Nephron progenitor cell (in vitro differentiated cells): ENCODE measurements around the gene PPP1R9A.

ENCODE experiments used
- DNase-seq: peaks from one replicate; pipeline ENCODE4 v3.0.0; 2021
- H3K27ac Mint-ChIP-seq: 2 replicates; pipeline ENCODE4 v1.8.0; 2021; ENCODE audit warnings: mild to moderate bottlenecking, moderate library complexity, mixed read lengths
- H3K27me3 Mint-ChIP-seq: 2 replicates; pipeline ENCODE4 v1.8.0; 2021; ENCODE audit warnings: mild to moderate bottlenecking, low read depth, mixed read lengths; ENCODE audit not compliant: poor library complexity
- H3K36me3 Mint-ChIP-seq: 2 replicates; pipeline ENCODE4 v1.8.0; 2021; ENCODE audit warnings: low read depth, mixed read lengths
- H3K4me1 Mint-ChIP-seq: 2 replicates; pipeline ENCODE4 v1.8.0; 2021; ENCODE audit warnings: mixed read lengths
- H3K4me3 Mint-ChIP-seq: 2 replicates; pipeline ENCODE4 v1.8.0; 2021; ENCODE audit warnings: mild to moderate bottlenecking, moderate library complexity, mixed read lengths
- H3K9me3 Mint-ChIP-seq: 2 replicates; pipeline ENCODE4 v1.8.0; 2021; ENCODE audit warnings: mild to moderate bottlenecking, moderate library complexity, mixed read lengths
- CTCF ChIP-seq: fragments of 200-600 bp; sonication (generic); IDR thresholded peaks from 2 replicates; pipeline ENCODE4 v1.5.0; 2021; ENCODE audit warnings: antibody characterized with exemption

The PPP1R9A gene

GRCh38 chr7:94912085-94912484 is 4.7 kb downstream of the PPP1R9A start:
- DNase-seq, result no peak
- H3K4me1 Mint-ChIP-seq, result peaks cover 68% of the 10 kb centered on the region

GRCh38 chr7:94913391-94913790 is 6.0 kb downstream of the PPP1R9A start:
- Mint-ChIP-seq H3K36me3 (peaks cover 37% of the 10 kb centered on the region), H3K27me3 (no peaks in the 10 kb centered on the region), H3K27ac (no peak overlapping the region), H3K4me1 (peaks cover 66% of the 10 kb centered on the region), H3K9me3 (no peaks in the 10 kb centered on the region), H3K4me3 (peak overlapping the region; percentile 18)
- no peak for TF ChIP-seq CTCF
- no peak for DNase-seq

More at GRCh38 chr7:94912085-94912484, 4.7 kb downstream of the PPP1R9A start:
- no peak overlapping the region for H3K27ac Mint-ChIP-seq
- no peaks in the 10 kb centered on the region for H3K9me3 Mint-ChIP-seq
- H3K36me3 Mint-ChIP-seq, result peaks cover 33% of the 10 kb centered on the region
- H3K27me3 Mint-ChIP-seq, result no peaks in the 10 kb centered on the region
- H3K4me3 Mint-ChIP-seq, result peak overlapping the region; percentile 66
- no peak for TF ChIP-seq CTCF

GRCh38 chr7:94921911-94922310 is 14.5 kb downstream of the PPP1R9A start:
- TF ChIP-seq CTCF, result no peak
- H3K9me3 Mint-ChIP-seq, result peaks cover 5% of the 10 kb centered on the region
- no peak overlapping the region for H3K27ac Mint-ChIP-seq
- H3K36me3 Mint-ChIP-seq, result peaks cover 24% of the 10 kb centered on the region
- no peak overlapping the region for H3K4me3 Mint-ChIP-seq
- peaks cover 5% of the 10 kb centered on the region for H3K4me1 Mint-ChIP-seq
- DNase-seq, result no peak
- no peaks in the 10 kb centered on the region for H3K27me3 Mint-ChIP-seq

GRCh38 chr7:94922457-94922856 is 15.1 kb downstream of the PPP1R9A start:
- Mint-ChIP-seq H3K4me3 (no peak overlapping the region), H3K9me3 (peaks cover 5% of the 10 kb centered on the region), H3K36me3 (peaks cover 24% of the 10 kb centered on the region), H3K27me3 (no peaks in the 10 kb centered on the region), H3K4me1 (peaks cover 5% of the 10 kb centered on the region), H3K27ac (no peak overlapping the region)
- DNase-seq, result no peak
- TF ChIP-seq CTCF, result no peak

- H3K27ac Mint-ChIP-seq, result no peak overlapping the region
- peaks cover 20% of the 10 kb centered on the region for H3K36me3 Mint-ChIP-seq
- no peak for DNase-seq
- peaks cover 5% of the 10 kb centered on the region for H3K4me1 Mint-ChIP-seq
- H3K9me3 Mint-ChIP-seq, result peaks cover 5% of the 10 kb centered on the region
- no peaks in the 10 kb centered on the region for H3K27me3 Mint-ChIP-seq
- H3K4me3 Mint-ChIP-seq, result no peak overlapping the region
- TF ChIP-seq CTCF, result no peak
Measured at GRCh38 chr7:94923412-94923811, 16.0 kb downstream of the PPP1R9A start.

- Mint-ChIP-seq H3K9me3 (no peaks in the 10 kb centered on the region), H3K27me3 (no peaks in the 10 kb centered on the region), H3K4me3 (no peak overlapping the region), H3K27ac (no peak overlapping the region), H3K36me3 (peaks cover 7% of the 10 kb centered on the region), H3K4me1 (peaks cover 10% of the 10 kb centered on the region)
- TF ChIP-seq CTCF, result no peak
- DNase-seq, result no peak
Measured at GRCh38 chr7:94928168-94928707, 20.8 kb downstream of the PPP1R9A start.
